ENCODE results near the gene TEX2. TPM values are rescaled to one million over a fixed set of nuclear protein-coding genes. Genes with fewer than 3 reads are reported as not detected.

The TEX2 gene
- total and polyA plus RNA-seq, 2 of the 13 experiments (the other 11 are each of a cell fraction or from before 2014, with no cell fraction given), result 21.4 to 37.7 TPM

- TF ChIP-seq SATB2 (CRISPR knock-in tag; IDR thresholded peaks at IDR 0.05) (0 out of 2 replicates have a peak, but pooled peaks have one; percentile 77), FOXC1 (CRISPR knock-in tag; IDR thresholded peaks at IDR 0.05; ENCODE audit: borderline replicate concordance) (0 out of 2 replicates have a peak, but pooled peaks have one; percentile 47), MTA1 (CRISPR knock-in tag; IDR thresholded peaks at IDR 0.05; ENCODE audit: borderline replicate concordance) (0 out of 2 replicates have a peak, but pooled peaks have one; percentile 33), ZBTB14 (CRISPR knock-in tag; IDR thresholded peaks at IDR 0.05) (peak; percentile 56), MED8 (CRISPR knock-in tag; IDR thresholded peaks at IDR 0.05; ENCODE audit: insufficient replicate concordance) (peak; percentile 29), ZFP90 (CRISPR knock-in tag; IDR thresholded peaks at IDR 0.05; ENCODE audit: borderline replicate concordance) (peak; percentile 60; the same call in 1 of the 2 replicates), MZF1 (CRISPR knock-in tag; IDR thresholded peaks at IDR 0.05; ENCODE audit: borderline replicate concordance) (no peak), ZNF264 (CRISPR knock-in tag; IDR thresholded peaks at IDR 0.05) (0 out of 2 replicates have a peak, but pooled peaks have one; percentile 5), LCORL (IDR thresholded peaks at IDR 0.05) (no peak), LCORL (CRISPR knock-in tag; IDR thresholded peaks at IDR 0.05) (peak; percentile 7; the same call in 1 of the 2 replicates), NKX3-1 (CRISPR knock-in tag; IDR thresholded peaks at IDR 0.05) (0 out of 2 replicates have a peak, but pooled peaks have one; percentile 78), ZNF83 (CRISPR knock-in tag; IDR thresholded peaks at IDR 0.05; ENCODE audit: borderline replicate concordance) (no peak), REPIN1 (CRISPR knock-in tag; IDR thresholded peaks at IDR 0.05; ENCODE audit: borderline replicate concordance, low read depth) (peak; percentile 9; the same call in 1 of the 2 replicates), ZSCAN20 (CRISPR knock-in tag; IDR thresholded peaks at IDR 0.05; ENCODE audit: borderline replicate concordance) (0 out of 2 replicates have a peak, but pooled peaks have one; percentile 92), ARHGAP35 (CRISPR knock-in tag; IDR thresholded peaks at IDR 0.05; ENCODE audit: borderline replicate concordance) (no peak), THYN1 (CRISPR knock-in tag; IDR thresholded peaks at IDR 0.05; ENCODE audit: borderline replicate concordance, low read depth) (0 out of 2 replicates have a peak, but pooled peaks have one; percentile 34), MAF1 (CRISPR knock-in tag; IDR thresholded peaks at IDR 0.05; ENCODE audit: borderline replicate concordance) (no peak), RBM39 (IDR thresholded peaks at IDR 0.05; ENCODE audit: low read depth, low read length, poor library complexity, severe bottlenecking) (peak; percentile 59), ZNF672 (CRISPR knock-in tag; IDR thresholded peaks at IDR 0.05) (0 out of 2 replicates have a peak, but pooled peaks have one; percentile 21), ZNF20 (CRISPR knock-in tag; IDR thresholded peaks at IDR 0.05) (0 out of 2 replicates have a peak, but pooled peaks have one; percentile 72), ZNF773 (CRISPR knock-in tag; IDR thresholded peaks at IDR 0.05; ENCODE audit: borderline replicate concordance) (0 out of 2 replicates have a peak, but pooled peaks have one; percentile 58), ZNF30 (CRISPR knock-in tag; IDR thresholded peaks at IDR 0.05) (0 out of 2 replicates have a peak, but pooled peaks have one; percentile 66), ZNF446 (CRISPR knock-in tag; IDR thresholded peaks at IDR 0.05) (no peak)
- TF ChIP-seq, protein P1, sequence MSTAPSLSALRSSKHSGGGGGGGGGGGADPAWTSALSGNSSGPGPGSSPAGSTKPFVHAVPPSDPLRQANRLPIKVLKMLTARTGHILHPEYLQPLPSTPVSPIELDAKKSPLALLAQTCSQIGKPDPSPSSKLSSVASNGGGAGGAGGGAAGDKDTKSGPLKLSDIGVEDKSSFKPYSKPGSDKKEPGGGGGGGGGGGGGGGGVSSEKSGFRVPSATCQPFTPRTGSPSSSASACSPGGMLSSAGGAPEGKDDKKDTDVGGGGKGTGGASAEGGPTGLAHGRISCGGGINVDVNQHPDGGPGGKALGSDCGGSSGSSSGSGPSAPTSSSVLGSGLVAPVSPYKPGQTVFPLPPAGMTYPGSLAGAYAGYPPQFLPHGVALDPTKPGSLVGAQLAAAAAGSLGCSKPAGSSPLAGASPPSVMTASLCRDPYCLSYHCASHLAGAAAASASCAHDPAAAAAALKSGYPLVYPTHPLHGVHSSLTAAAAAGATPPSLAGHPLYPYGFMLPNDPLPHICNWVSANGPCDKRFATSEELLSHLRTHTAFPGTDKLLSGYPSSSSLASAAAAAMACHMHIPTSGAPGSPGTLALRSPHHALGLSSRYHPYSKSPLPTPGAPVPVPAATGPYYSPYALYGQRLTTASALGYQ (CRISPR knock-in tag; IDR thresholded peaks at IDR 0.05), result peak; percentile 70; the same call in 1 of the 2 replicates
- TF ChIP-seq, protein P2, sequence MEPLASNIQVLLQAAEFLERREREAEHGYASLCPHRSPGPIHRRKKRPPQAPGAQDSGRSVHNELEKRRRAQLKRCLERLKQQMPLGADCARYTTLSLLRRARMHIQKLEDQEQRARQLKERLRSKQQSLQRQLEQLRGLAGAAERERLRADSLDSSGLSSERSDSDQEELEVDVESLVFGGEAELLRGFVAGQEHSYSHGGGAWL (CRISPR knock-in tag; IDR thresholded peaks at IDR 0.05), result 0 out of 2 replicates have a peak, but pooled peaks have one; percentile 7
- TF ChIP-seq, protein P3, sequence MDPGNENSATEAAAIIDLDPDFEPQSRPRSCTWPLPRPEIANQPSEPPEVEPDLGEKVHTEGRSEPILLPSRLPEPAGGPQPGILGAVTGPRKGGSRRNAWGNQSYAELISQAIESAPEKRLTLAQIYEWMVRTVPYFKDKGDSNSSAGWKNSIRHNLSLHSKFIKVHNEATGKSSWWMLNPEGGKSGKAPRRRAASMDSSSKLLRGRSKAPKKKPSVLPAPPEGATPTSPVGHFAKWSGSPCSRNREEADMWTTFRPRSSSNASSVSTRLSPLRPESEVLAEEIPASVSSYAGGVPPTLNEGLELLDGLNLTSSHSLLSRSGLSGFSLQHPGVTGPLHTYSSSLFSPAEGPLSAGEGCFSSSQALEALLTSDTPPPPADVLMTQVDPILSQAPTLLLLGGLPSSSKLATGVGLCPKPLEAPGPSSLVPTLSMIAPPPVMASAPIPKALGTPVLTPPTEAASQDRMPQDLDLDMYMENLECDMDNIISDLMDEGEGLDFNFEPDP (CRISPR knock-in tag; conservative IDR thresholded peaks at IDR 0.05), result 0 out of 2 replicates have a peak, but pooled peaks have one; percentile 86
Observed at GRCh38 chr17:64129515-64129764, 133.6 kb downstream of the TEX2 start (continued).

Data from HepG2 (cell line).